Immature natural killer cell (primary cell): ENCODE data around the gene SLC2A3. TPM values are rescaled to one million over a fixed set of nuclear protein-coding genes. Genes with fewer than 3 reads are reported as not detected.
"Not testable (repeated sequence)": the region's sequence is repeated elsewhere in the genome, so short reads cannot be mapped to it uniquely, and the experiment has no call there.

ENCODE experiments used
- DNase-seq, 3 donors: peaks; one replicate each; pipeline ENCODE4 v3.0.0; 2022; ENCODE audit warnings: mixed read lengths in 1 of 3
- H3K27ac Mint-ChIP-seq, 6 donors: one replicate each; pipeline ENCODE4 v1.8.0; 2020; ENCODE audit warnings: mixed read lengths in 6 of 6, mild to moderate bottlenecking in 5 of 6, inconsistent platforms in 4 of 6, moderate library complexity in 3 of 6
- H3K27me3 Mint-ChIP-seq, 3 donors: one replicate each; pipeline ENCODE4 v1.8.0; 2020 to 2021; ENCODE audit warnings: low read depth in 3 of 3, mild to moderate bottlenecking in 3 of 3, mixed read lengths in 3 of 3, moderate library complexity in 3 of 3, inconsistent platforms in 1 of 3
- H3K36me3 Mint-ChIP-seq, 3 donors: one replicate each; pipeline ENCODE4 v1.8.0; 2020; ENCODE audit warnings: mixed read lengths in 3 of 3, inconsistent platforms in 2 of 3, mild to moderate bottlenecking in 2 of 3
- H3K4me1 Mint-ChIP-seq, 2 donors: one replicate each; pipeline ENCODE4 v1.8.0; 2020; ENCODE audit warnings: inconsistent platforms in 2 of 2, mild to moderate bottlenecking in 2 of 2, mixed read lengths in 2 of 2, moderate library complexity in 1 of 2
- H3K4me3 Mint-ChIP-seq, 5 donors: one replicate each; pipeline ENCODE4 v1.8.0; 2020; ENCODE audit warnings: mild to moderate bottlenecking in 5 of 5, mixed read lengths in 5 of 5, inconsistent platforms in 3 of 5, moderate library complexity in 3 of 5
- H3K9me3 Mint-ChIP-seq, 6 donors: one replicate each; pipeline ENCODE4 v1.8.0; 2020; ENCODE audit warnings: mild to moderate bottlenecking in 6 of 6, mixed read lengths in 6 of 6, inconsistent platforms in 4 of 6, moderate library complexity in 3 of 6
- polyA plus RNA-seq, 3 donors: library from polyadenylated mRNA; unstranded; fragments of 300-500 nt; fragmentation: Illumina TruSeq; gene quantifications; one replicate each; pipeline ENCODE4 v1.2.3, GENCODE V29; 2021

Gene SLC2A3
- polyA plus RNA-seq, 3 donors from 2014 or later = 55.0 to 114 (median 114) TPM

DNA sequence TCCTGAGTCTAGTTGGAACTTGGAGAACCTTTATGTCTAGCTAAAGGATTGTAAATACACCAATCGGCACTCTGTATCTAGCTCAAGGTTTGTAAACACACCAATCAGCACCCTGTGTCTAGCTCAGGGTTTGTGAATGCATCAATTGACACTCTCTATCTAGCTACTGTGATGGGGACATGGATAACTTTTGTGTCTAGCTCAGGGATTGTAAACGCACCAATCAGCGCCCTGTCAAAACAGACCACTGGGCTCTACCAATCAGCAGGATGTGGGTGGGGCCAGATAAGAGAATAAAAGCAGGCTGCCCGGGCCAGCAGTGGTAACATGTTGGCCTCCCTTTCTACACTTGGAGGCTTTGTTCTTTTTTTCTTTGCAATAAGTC, 54.3 kb downstream of the SLC2A3 start:
- not testable (repeated sequence) for H3K27ac Mint-ChIP-seq, H3K4me3 Mint-ChIP-seq, H3K4me1 Mint-ChIP-seq, H3K27me3 Mint-ChIP-seq, DNase-seq, H3K36me3 Mint-ChIP-seq, H3K9me3 Mint-ChIP-seq

DNA sequence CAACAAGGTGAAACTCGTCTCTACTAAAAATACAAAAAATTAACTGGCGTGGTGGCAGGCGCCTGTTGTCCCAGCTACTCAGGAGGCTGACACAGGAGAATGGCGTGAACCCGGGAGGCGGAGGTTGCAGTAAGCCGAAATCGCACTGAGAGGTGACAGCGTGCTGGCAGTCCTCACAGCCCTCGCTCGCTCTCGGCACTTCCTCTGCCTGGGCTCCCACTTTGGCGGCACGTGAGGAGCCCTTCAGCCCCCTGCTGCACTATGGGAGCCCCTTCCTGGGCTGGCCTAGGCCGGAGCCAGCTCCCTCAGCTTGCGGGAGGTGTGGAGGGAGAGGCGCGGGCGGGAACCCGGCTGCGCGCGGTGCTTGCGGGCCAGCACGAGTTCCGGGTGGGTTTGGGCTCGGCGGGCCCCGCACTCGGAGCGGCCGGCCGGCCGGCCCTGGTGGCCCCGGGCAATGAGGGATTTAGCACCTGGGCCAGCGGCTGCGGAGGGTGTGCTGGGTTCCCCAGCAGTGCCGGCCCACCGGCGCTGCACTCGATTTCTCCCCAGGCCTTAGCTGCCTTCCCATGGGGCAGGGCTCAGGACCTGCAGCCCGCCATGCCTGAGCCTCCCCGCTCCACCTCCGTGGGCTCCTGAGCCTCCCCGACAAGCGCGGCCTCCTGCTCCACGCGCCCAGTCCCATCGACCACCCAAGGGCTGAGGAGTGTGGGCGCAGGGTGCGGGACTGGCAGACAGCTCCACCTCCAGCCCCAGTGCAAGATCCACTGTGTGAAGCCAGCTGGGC, 54.8 kb downstream of the SLC2A3 start:
- H3K4me1 Mint-ChIP-seq, H3K36me3 Mint-ChIP-seq, H3K27ac Mint-ChIP-seq, H3K27me3 Mint-ChIP-seq, DNase-seq, H3K4me3 Mint-ChIP-seq, H3K9me3 Mint-ChIP-seq: not testable (repeated sequence)

DNA sequence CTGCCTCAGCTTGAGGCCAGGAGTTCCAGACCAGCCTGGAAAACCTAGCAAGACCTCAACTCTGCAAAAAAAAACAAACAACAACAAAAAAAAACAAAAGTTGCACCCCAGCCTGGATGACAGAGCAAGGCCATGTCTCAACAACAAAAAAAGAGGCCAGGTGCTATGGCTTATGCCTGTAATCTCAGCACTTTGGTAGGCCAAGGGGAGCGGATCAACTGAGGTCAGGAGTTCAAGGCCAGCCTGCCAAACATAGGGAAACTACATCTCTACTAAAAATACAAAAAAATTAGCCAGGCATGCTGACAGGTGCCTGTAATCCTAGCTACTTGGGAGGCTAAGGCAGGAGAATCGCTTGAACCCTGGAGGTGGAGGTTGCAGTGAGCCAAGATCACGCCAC, 56.7 kb downstream of the SLC2A3 start:
- H3K9me3 Mint-ChIP-seq = no peaks in the 10 kb centered on the region
- H3K4me3 Mint-ChIP-seq = no peak overlapping the region
- H3K27me3 Mint-ChIP-seq = peaks cover 0 to 2% (median 0%) of the 10 kb centered on the region in 3 donors
- no peak overlapping the region for H3K27ac Mint-ChIP-seq
- H3K4me1 Mint-ChIP-seq = no peaks in the 10 kb centered on the region
- no peak for DNase-seq
- H3K36me3 Mint-ChIP-seq = no peaks in the 10 kb centered on the region

DNA sequence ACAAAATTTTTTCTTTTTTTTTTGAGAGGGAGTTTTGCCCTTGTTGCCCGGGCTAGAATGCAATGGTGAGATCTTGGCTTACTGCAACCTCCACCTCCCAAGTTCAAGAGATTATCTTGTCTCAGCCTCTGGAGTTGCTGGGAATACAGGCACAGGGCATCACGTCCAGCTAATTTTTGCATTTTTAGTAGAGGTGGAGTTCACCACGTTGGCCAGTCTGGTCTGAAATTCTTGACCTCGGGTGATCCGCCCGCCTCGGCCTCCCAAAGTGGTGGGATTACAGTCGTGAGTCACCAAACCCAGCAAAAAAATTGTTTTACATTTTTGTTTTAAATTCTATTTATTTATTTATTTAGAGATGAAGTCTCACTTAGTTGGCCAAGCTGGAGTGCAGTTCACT, 58.6 kb downstream of the SLC2A3 start:
- H3K4me1 Mint-ChIP-seq = peaks cover 0 to 3% of the 10 kb centered on the region in 2 donors
- H3K27me3 Mint-ChIP-seq = peaks cover 1 to 13% (median 6%) of the 10 kb centered on the region in 3 donors
- DNase-seq = no peak
- H3K27ac Mint-ChIP-seq = no peak overlapping the region
- H3K4me3 Mint-ChIP-seq = no peak overlapping the region
- no peaks in the 10 kb centered on the region for H3K36me3 Mint-ChIP-seq
- H3K9me3 Mint-ChIP-seq = no peaks in the 10 kb centered on the region

DNA sequence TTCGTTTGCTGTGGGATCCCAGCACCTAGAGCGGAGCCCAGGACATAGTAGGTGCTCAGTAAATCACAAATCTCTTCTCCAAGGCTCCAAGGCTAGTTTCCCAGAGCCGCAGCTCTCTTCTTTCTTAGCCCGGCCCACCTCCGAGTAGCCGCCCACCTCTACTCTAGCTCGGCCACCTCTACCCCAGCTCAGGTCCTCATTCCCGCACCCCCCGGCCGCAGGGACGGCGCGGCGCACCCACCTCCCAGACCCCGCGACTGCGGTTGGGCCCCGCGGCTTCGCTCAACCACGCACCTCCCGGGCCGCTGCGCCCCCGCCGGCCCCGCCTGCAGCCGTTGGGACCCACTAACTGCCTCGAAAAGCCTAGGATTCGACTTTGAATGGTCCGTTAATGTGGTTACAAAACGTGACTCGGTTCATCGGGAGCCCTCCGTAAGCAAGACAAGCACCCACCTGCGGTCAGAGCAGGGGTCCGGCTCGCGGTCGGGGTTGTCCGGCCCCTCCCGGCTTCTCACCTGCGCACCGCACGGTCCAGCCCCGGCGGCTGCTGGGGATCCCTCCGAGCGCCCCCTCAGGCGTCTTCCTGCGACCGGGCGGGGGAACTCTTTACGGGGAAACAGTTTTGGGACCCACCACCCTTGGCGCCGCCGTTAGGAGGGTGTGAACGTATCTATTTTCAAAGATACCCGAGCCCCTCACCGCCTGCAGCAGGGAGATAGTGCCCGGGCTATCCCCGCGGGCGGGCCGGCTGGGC, 63.2 kb downstream of the SLC2A3 start, which contains the start of gene SLC2A14:
Gene SLC2A14, minus strand, starts transcription at position 350 of the 754 bp plus-strand sequence. CDS start 3,035 bp downstream, outside the sequence.
- H3K36me3 Mint-ChIP-seq = no peaks in the 10 kb centered on the region
- peaks cover 0 to 4% of the 10 kb centered on the region in 2 donors for H3K4me1 Mint-ChIP-seq
- H3K4me3 Mint-ChIP-seq = peak within 1 kb of the TSS in 1 of 5 donors; percentile 42
- H3K9me3 Mint-ChIP-seq = no peaks in the 10 kb centered on the region
- DNase-seq = no peak
- H3K27ac Mint-ChIP-seq = no peak within 1 kb of the TSS
- H3K27me3 Mint-ChIP-seq = peaks cover 4 to 19% (median 11%) of the 10 kb centered on the region in 3 donors

DNA sequence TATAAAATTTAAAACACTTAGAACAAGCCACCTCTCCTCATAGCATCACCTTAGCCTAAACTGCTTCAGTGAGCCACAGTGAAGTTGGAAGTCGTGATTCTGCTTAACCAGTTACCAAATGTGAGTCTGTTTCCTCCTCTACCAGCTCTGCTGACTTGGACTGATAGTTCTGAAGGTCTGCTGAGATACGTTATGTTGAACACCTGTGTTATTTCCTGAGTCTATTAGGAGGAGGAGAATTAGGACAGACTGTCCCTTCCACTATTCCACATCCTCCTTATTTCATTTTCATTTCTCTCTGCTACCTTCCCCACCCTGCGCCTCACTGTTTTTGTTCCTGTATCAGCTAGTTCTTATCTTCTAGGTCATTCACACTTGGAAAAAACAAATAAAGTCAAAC, 65.7 kb downstream of the SLC2A3 start:
- Mint-ChIP-seq H3K36me3 (no peaks in the 10 kb centered on the region), H3K4me1 (peaks cover 0 to 4% of the 10 kb centered on the region in 2 donors), H3K9me3 (no peaks in the 10 kb centered on the region), H3K4me3 (no peak overlapping the region), H3K27ac (no peak overlapping the region), H3K27me3 (peaks cover 4 to 19% (median 11%) of the 10 kb centered on the region in 3 donors)
- DNase-seq = no peak

Other genes with a start within 250 kb of the SLC2A3 start
- gene GDF3, start 240.4 kb downstream of the SLC2A3 start, polyA plus RNA-seq = not detected
- gene DPPA3, start 224.8 kb downstream of the SLC2A3 start, polyA plus RNA-seq = not detected
- 1 to 10 TPM in 1 of 3 donors, under 1 TPM in 2; 0.36 to 2.7 (median 0.72) TPM for gene CLEC4C, start 188.8 kb downstream of the SLC2A3 start, polyA plus RNA-seq
- gene NANOGNB, start 171.0 kb downstream of the SLC2A3 start, polyA plus RNA-seq = not detected
- not detected for gene NANOG, start 146.8 kb downstream of the SLC2A3 start, polyA plus RNA-seq
- not detected for gene SLC2A14, start 63.3 kb downstream of the SLC2A3 start, polyA plus RNA-seq
- gene FOXJ2, start 96.5 kb upstream of the SLC2A3 start, polyA plus RNA-seq = 10 to 100 TPM in 1 of 3 donors, 1 to 10 TPM in 2; 2.7 to 15.8 (median 3.3) TPM
- gene C3AR1, start 130.2 kb upstream of the SLC2A3 start, polyA plus RNA-seq = 10 to 100 TPM; 10.8 to 31.1 (median 20.2) TPM
- gene NECAP1, start 146.1 kb upstream of the SLC2A3 start, polyA plus RNA-seq = 10 to 100 TPM; 16.0 to 23.0 (median 20.5) TPM
- gene CLEC4A, start 187.4 kb upstream of the SLC2A3 start, polyA plus RNA-seq = 10 to 100 TPM in 2 of 3 donors, 1 to 10 TPM in 1; 1.6 to 15.4 (median 10.5) TPM
- not detected for gene ZNF705A, start 220.8 kb upstream of the SLC2A3 start, polyA plus RNA-seq